ENCODE data around the gene SH2D7.

SH2D7 gene

GRCh38 chr15:78110916-78111475, 18.6 kb downstream of the SH2D7 start:
- TF ChIP-seq, protein P1, sequence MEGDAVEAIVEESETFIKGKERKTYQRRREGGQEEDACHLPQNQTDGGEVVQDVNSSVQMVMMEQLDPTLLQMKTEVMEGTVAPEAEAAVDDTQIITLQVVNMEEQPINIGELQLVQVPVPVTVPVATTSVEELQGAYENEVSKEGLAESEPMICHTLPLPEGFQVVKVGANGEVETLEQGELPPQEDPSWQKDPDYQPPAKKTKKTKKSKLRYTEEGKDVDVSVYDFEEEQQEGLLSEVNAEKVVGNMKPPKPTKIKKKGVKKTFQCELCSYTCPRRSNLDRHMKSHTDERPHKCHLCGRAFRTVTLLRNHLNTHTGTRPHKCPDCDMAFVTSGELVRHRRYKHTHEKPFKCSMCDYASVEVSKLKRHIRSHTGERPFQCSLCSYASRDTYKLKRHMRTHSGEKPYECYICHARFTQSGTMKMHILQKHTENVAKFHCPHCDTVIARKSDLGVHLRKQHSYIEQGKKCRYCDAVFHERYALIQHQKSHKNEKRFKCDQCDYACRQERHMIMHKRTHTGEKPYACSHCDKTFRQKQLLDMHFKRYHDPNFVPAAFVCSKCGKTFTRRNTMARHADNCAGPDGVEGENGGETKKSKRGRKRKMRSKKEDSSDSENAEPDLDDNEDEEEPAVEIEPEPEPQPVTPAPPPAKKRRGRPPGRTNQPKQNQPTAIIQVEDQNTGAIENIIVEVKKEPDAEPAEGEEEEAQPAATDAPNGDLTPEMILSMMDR (IDR thresholded peaks at IDR 0.05; ENCODE audit: low read depth, low read length), result no peak
- DNase-seq (ENCODE audit: extremely low read depth, low read depth), result no peak

DNA sequence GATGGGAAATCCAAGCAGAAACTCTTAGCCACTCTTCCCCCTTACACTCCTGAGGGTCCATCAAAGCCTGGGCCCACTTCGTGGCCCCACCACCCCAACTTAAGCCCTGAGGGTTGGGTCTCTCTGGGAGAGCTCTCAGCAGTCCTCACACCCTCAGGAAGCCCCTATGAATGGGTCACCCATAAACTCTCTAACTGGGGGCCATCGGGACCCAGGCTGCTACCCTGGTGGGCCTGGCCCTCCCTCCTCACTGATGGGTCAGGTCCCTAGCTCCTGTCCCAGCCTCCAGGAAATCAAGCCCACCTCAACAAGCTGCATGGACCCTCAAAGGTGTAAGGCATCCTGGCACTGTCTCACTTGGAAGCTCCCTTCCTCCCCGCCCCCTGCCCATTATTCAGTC, 19.4 kb downstream of the SH2D7 start:
- DNase-seq (ENCODE audit: extremely low read depth, low read depth), result no peak
- TF ChIP-seq, protein P1 (IDR thresholded peaks at IDR 0.05; ENCODE audit: low read depth, low read length), result no peak

DNA sequence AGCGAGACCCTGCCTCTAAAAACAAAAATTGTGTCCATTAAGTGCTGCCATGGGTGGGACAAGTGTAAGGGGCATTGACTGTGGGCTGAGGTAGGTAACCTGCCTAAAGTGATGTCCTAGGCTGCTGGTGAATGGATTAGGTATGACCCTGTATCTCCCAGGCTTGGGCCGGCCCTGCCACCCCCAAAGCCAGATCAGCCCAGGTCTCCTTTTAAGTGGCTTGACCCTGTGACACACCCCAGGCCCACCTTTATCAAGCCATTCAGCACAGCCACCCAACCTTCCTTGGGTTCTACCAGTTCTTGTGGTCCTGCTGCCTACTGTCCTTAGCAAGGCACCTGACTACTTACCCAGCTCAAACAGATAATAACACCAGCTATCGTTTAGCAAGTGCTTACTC, 20.2 kb downstream of the SH2D7 start:
- DNase-seq (ENCODE audit: extremely low read depth, low read depth), result no peak
- TF ChIP-seq, protein P1 (IDR thresholded peaks at IDR 0.05; ENCODE audit: low read depth, low read length), result no peak

DNA sequence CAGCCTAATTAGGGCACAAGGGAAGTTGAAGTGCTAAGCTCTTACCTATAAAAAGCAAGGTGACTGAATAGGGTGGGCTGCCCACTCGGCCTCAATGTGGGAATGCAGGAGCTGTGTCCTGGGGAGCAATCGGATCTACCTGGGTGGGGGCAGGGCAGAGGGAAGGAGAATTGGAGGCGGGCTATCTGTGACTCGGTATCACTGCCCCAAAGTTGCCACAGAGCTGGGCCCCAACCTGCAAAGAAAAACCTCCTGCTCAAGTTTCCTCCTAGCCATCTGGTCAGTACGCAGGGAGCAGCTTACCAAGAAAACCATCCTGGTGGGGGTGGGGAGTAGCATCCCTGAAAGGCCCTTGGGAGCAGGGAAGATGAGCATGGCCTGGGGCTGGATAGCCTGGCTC, 28.2 kb downstream of the SH2D7 start:
- DNase-seq (ENCODE audit: extremely low read depth, low read depth), result no peak
- TF ChIP-seq, protein P1 (IDR thresholded peaks at IDR 0.05; ENCODE audit: low read depth, low read length), result no peak

DNA sequence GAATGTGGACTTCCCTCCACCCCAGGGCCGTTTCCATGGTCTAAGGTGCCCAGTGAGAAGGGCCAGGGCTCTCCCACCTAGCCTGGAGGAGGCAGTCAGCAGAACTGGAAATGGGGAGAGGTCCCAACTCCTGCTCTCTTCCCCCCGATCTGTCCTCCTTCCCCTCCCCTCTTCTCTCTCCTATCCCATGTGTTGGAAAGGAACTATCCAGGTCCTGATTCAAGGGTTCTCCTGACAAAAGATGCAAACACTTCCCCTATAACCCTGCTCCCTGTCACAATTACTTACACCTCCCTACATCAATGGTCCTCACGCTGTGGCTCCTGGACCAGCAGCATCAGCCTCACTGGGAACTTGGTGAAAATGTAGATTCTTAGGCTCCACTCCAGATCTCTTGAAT, 32.9 kb downstream of the SH2D7 start:
- DNase-seq (ENCODE audit: extremely low read depth, low read depth), result no peak
- TF ChIP-seq, protein P1 (IDR thresholded peaks at IDR 0.05; ENCODE audit: low read depth, low read length), result no peak

DNA sequence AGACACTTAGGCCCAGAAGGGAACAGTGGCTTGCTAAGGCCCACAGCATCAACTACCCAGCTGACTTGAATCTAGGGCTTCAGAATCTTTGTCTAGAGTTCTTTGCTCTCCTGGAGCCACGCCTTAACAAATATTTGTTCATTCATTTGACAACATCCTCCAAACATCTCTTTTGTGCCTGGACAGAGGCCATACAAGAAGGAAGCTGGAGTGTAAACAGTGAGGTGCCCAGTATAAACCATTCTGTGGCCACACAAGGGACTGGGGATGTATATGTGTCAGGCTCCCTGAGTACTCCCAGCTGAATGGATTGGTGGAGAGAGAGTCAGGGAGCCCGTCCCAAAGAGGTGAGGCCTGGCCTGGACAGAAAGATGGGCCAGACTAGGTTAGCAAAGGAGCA, 35.5 kb downstream of the SH2D7 start:
- TF ChIP-seq, protein P1 (IDR thresholded peaks at IDR 0.05; ENCODE audit: low read depth, low read length), result no peak
- DNase-seq (ENCODE audit: extremely low read depth, low read depth), result no peak

DNA sequence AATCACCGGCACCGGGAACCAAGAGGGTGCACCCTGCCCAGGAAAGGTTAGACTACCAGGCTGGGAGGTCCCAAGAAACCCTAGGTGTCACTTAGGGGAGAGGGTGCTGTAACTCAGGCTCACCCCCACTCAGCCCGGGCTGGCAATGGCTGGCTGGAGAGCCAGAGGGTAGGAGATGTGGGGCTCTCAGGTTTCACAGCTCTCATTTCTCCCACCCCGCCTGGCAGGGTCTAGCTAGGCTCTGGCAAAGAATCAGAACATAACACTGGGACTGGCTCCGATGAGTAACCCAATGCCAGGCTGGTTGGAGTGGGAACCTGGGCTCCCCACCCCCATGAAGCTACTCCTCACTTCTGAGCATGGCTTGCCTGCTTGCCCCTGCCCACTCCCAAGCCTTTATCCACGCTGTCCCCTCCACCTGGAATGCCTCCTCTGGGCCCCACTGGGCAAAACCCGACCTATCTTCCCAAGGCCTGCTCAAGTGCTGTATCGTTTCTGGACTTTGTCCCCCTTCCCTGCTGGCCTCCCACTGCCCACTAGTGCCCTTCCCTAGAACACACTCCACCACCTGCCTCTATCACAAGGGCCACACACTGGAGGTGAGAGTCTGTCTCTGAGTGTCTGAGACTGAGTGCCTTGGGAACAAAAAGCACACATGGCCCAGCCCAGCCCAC, 36.9 kb downstream of the SH2D7 start:
- DNase-seq (ENCODE audit: extremely low read depth, low read depth), result no peak

More for the DNA sequence above, 36.9 kb downstream of the SH2D7 start:
- TF ChIP-seq, protein P1 (IDR thresholded peaks at IDR 0.05; ENCODE audit: low read depth, low read length), result no peak
